ENCODE results near the gene CEMIP.

CEMIP gene

GRCh38 chr15:80880086-80880485 lies 100.9 kb downstream of the CEMIP start:
- Histone ChIP-seq H2AFZ (ENCODE audit: low read length) (no peak overlapping the region), H4K20me1 (ENCODE audit: insufficient read depth, low read length, poor library complexity, severe bottlenecking) (no peaks in the 10 kb centered on the region), H3K27me3 (ENCODE audit: insufficient read depth, low read length, poor library complexity, severe bottlenecking) (no peaks in the 10 kb centered on the region), H3K4me3 (ENCODE audit: low read length, poor library complexity, severe bottlenecking) (no peak overlapping the region), H3K9ac (ENCODE audit: low read depth, low read length, poor library complexity, severe bottlenecking) (no peak overlapping the region), H3F3A (ENCODE audit: low read depth) (no peaks in the 10 kb centered on the region), H3K4me1 (ENCODE audit: insufficient read depth, low read length, poor library complexity, severe bottlenecking) (no peaks in the 10 kb centered on the region), H3K79me2 (ENCODE audit: insufficient read depth, low read length) (no peaks in the 10 kb centered on the region), H3K4me2 (ENCODE audit: low read depth, low read length, poor library complexity, severe bottlenecking) (no peak overlapping the region), H3K9me2 (replicated peaks; ENCODE audit: low read depth, low read length) (no peaks in the 10 kb centered on the region), H3K36me3 (ENCODE audit: insufficient read depth, low read length) (no peaks in the 10 kb centered on the region), H3K9me3 (ENCODE audit: insufficient read depth, low read depth, low read length) (no peaks in the 10 kb centered on the region)
- TF ChIP-seq EZH2phosphoT487 (IDR thresholded peaks at IDR 0.05; ENCODE audit: borderline replicate concordance) = no peak
- TF ChIP-seq, protein P1, sequence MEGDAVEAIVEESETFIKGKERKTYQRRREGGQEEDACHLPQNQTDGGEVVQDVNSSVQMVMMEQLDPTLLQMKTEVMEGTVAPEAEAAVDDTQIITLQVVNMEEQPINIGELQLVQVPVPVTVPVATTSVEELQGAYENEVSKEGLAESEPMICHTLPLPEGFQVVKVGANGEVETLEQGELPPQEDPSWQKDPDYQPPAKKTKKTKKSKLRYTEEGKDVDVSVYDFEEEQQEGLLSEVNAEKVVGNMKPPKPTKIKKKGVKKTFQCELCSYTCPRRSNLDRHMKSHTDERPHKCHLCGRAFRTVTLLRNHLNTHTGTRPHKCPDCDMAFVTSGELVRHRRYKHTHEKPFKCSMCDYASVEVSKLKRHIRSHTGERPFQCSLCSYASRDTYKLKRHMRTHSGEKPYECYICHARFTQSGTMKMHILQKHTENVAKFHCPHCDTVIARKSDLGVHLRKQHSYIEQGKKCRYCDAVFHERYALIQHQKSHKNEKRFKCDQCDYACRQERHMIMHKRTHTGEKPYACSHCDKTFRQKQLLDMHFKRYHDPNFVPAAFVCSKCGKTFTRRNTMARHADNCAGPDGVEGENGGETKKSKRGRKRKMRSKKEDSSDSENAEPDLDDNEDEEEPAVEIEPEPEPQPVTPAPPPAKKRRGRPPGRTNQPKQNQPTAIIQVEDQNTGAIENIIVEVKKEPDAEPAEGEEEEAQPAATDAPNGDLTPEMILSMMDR (conservative IDR thresholded peaks at IDR 0.05; ENCODE audit: low read length) = no peak

- TF ChIP-seq, protein P1 (conservative IDR thresholded peaks at IDR 0.05; ENCODE audit: low read length) = no peak
- no peak for TF ChIP-seq EZH2phosphoT487 (IDR thresholded peaks at IDR 0.05; ENCODE audit: borderline replicate concordance)
- Histone ChIP-seq H3K9me3 (ENCODE audit: insufficient read depth, low read depth, low read length) (no peaks in the 10 kb centered on the region), H3K4me2 (ENCODE audit: low read depth, low read length, poor library complexity, severe bottlenecking) (no peak overlapping the region), H3K9me2 (replicated peaks; ENCODE audit: low read depth, low read length) (no peaks in the 10 kb centered on the region), H4K20me1 (ENCODE audit: insufficient read depth, low read length, poor library complexity, severe bottlenecking) (no peaks in the 10 kb centered on the region), H3K4me3 (ENCODE audit: low read length, poor library complexity, severe bottlenecking) (no peak overlapping the region), H3K27me3 (ENCODE audit: insufficient read depth, low read length, poor library complexity, severe bottlenecking) (peaks cover 15% of the 10 kb centered on the region), H3K36me3 (ENCODE audit: insufficient read depth, low read length) (no peaks in the 10 kb centered on the region), H3K79me2 (ENCODE audit: insufficient read depth, low read length) (no peaks in the 10 kb centered on the region), H3F3A (ENCODE audit: low read depth) (no peaks in the 10 kb centered on the region), H3K4me1 (ENCODE audit: insufficient read depth, low read length, poor library complexity, severe bottlenecking) (no peaks in the 10 kb centered on the region), H2AFZ (ENCODE audit: low read length) (no peak overlapping the region), H3K9ac (ENCODE audit: low read depth, low read length, poor library complexity, severe bottlenecking) (no peak overlapping the region)
Observed at GRCh38 chr15:80883641-80884040, 104.5 kb downstream of the CEMIP start.

DNA sequence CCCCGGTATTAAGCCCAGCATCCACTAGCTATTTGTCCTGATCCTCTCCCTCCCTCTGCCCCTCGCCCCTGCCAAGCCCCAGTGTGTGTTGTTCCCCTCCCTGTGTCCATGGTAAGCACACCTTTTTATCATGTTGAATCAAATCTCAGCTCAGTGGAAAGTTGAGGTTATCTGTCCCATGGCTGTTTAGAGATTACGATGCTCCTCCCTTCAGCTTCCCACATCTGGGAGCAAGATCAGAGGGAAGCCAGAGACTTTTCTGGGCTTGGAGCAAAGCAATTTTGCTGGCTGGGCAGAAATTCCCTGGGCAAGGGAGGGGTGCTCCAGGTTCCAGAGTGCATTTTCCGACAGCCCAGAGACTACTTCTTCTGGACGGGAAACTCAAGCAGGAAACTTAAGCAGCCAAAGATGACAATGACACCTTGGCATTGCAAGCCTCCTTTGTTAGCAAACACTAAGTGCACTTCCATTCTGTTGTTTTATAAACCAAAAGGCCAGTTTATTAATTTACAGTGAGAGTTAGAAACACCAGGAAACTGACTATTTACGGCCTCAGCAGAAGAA lies 105.9 kb downstream of the CEMIP start:
- no peaks in the 10 kb centered on the region for H3K9me3 ChIP-seq (ENCODE audit: insufficient read depth, low read depth, low read length)

More for the DNA sequence above, 105.9 kb downstream of the CEMIP start:
- Histone ChIP-seq H3K4me1 (ENCODE audit: insufficient read depth, low read length, poor library complexity, severe bottlenecking) (no peaks in the 10 kb centered on the region), H3K4me3 (ENCODE audit: low read length, poor library complexity, severe bottlenecking) (no peak overlapping the region), H3K27me3 (ENCODE audit: insufficient read depth, low read length, poor library complexity, severe bottlenecking) (peaks cover 21% of the 10 kb centered on the region), H3F3A (ENCODE audit: low read depth) (no peaks in the 10 kb centered on the region), H3K9me2 (replicated peaks; ENCODE audit: low read depth, low read length) (no peaks in the 10 kb centered on the region), H3K9ac (ENCODE audit: low read depth, low read length, poor library complexity, severe bottlenecking) (no peak overlapping the region), H2AFZ (ENCODE audit: low read length) (no peak overlapping the region), H3K36me3 (ENCODE audit: insufficient read depth, low read length) (no peaks in the 10 kb centered on the region), H3K79me2 (ENCODE audit: insufficient read depth, low read length) (no peaks in the 10 kb centered on the region), H3K4me2 (ENCODE audit: low read depth, low read length, poor library complexity, severe bottlenecking) (no peak overlapping the region), H4K20me1 (ENCODE audit: insufficient read depth, low read length, poor library complexity, severe bottlenecking) (no peaks in the 10 kb centered on the region)
- TF ChIP-seq, protein P1 (conservative IDR thresholded peaks at IDR 0.05; ENCODE audit: low read length) = no peak
- TF ChIP-seq EZH2phosphoT487 (IDR thresholded peaks at IDR 0.05; ENCODE audit: borderline replicate concordance) = no peak

Measured in Loucy (cell line).